ENCODE measurements around the gene KIRREL3.
"Not testable (repeated sequence)": the region's sequence is repeated elsewhere in the genome, so short reads cannot be mapped to it uniquely, and the experiment has no call there.

- not testable (repeated sequence) for TF ChIP-seq POLR2AphosphoS5 (IDR thresholded peaks at IDR 0.05; ENCODE audit: low read depth, low read length); POLR2A (IDR thresholded peaks at IDR 0.05; ENCODE audit: low read depth, low read length); SPI1 (IDR thresholded peaks at IDR 0.05; ENCODE audit: low read depth, low read length); POU2F2 (IDR thresholded peaks at IDR 0.05; ENCODE audit: low read depth, low read length); TAF1 (IDR thresholded peaks at IDR 0.05; ENCODE audit: low read depth, low read length); PAX5 (IDR thresholded peaks at IDR 0.05; ENCODE audit: insufficient read depth, low read length, severe bottlenecking)
Measured at GRCh38 chr11:126394634-126395072, 605.9 kb downstream of the KIRREL3 start.
